ENCODE measurements around the gene ATF7IP2. TPM values are rescaled to one million over a fixed set of nuclear protein-coding genes. Genes with fewer than 3 reads are reported as not detected.
A peak's percentile ranks its signal among the peaks of the same experiment; 100 is the strongest.
"Not testable (repeated sequence)": the region's sequence is repeated elsewhere in the genome, so short reads cannot be mapped to it uniquely, and the experiment has no call there.

ATF7IP2 gene
- total RNA-seq, 2 donors from 2014 or later: 23.0 to 33.2 TPM

DNA sequence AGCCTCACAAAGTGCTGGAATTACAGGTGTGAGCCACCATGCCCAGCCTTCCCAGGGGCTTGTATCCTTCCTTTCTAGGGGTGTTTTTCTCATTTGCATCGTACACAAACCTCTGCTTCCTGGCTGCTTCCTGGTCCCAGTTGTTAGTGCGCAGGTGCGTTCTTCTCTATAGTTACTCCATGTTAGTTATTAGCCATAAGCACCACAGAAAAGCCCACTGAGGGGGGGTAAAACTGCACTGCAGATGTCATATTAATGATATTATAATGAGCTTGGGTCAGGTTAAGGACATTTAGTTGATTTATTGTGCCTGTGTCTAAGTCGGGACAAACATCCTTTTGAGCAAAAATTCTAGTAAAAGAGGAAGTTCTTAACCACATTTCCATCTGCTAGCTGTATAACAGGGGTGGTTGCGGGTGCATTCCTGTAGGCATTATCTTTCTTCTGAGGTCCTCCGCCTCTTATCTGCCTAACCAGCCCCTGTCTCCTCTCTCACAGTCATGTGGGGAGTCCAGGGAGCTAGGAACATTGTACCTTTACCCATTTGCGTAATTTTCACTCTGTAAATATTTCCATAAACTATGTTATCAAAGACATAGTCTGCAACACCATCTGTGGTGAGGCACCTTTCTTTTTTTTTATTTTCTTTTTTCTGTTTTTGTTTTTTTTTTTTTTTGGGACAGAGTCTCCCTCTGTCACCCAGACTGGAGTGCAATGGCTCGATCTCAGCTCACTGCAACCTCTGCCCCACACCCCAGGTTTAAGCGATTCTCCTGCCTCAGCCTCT is 23.6 kb upstream of the ATF7IP2 start:
- no peak for ATAC-seq
- H3K27ac Mint-ChIP-seq: no peak overlapping the region
- H3K4me1 Mint-ChIP-seq (ENCODE audit: low read depth in 2 of 2): peaks cover 5 to 6% of the 10 kb centered on the region in 2 donors
- H3K27me3 Mint-ChIP-seq: peaks cover 6 to 8% of the 10 kb centered on the region in 2 donors
- H3K36me3 Mint-ChIP-seq: no peaks in the 10 kb centered on the region
- DNase-seq (ENCODE audit: low spot score): no peak
- H3K9me3 Mint-ChIP-seq: no peaks in the 10 kb centered on the region
- H3K4me3 Mint-ChIP-seq: peak overlapping the region; percentile 15

DNA sequence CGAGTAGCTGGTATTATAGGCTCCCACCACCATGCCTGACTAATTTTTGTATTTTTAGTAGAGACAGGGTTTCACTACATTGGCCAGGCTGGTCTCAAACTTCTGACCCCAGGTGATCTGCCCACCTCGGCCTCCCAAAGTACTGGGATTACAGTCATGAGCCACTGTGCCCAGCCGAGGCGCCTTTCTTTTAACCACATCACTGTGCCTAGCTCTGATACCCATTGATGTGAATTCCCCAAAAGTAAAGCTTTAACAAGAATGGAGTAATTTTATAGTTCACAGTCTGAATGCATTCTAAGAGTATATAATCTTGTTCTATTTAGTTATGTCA is 23.0 kb upstream of the ATF7IP2 start:
- H3K27ac Mint-ChIP-seq; H3K9me3 Mint-ChIP-seq; H3K36me3 Mint-ChIP-seq; H3K4me1 Mint-ChIP-seq (ENCODE audit: low read depth in 2 of 2); ATAC-seq; H3K4me3 Mint-ChIP-seq; H3K27me3 Mint-ChIP-seq; DNase-seq (ENCODE audit: low spot score): not testable (repeated sequence)

DNA sequence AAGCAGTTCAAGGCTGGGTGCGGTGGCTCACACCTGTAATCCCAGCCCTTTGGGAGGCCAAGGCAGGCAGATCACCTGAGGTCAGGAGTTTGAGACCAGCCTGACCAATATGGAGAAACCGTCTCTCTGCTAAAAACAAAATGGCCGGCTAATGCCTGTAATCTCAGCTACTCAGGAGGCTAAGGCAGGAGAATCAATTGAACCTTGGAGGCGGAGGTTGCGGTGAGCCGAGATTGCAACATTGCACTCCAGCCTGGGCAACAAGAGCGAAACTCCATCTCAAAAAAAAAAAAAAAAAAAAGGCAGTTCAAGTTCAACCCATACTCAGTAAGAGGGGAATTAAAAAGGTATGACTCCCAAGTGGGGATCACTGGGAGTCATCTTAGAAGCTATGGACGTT is 19.2 kb upstream of the ATF7IP2 start:
- H3K4me3 Mint-ChIP-seq; H3K9me3 Mint-ChIP-seq; ATAC-seq; H3K36me3 Mint-ChIP-seq; H3K27ac Mint-ChIP-seq; H3K27me3 Mint-ChIP-seq; H3K4me1 Mint-ChIP-seq (ENCODE audit: low read depth in 2 of 2); DNase-seq (ENCODE audit: low spot score): not testable (repeated sequence)

DNA sequence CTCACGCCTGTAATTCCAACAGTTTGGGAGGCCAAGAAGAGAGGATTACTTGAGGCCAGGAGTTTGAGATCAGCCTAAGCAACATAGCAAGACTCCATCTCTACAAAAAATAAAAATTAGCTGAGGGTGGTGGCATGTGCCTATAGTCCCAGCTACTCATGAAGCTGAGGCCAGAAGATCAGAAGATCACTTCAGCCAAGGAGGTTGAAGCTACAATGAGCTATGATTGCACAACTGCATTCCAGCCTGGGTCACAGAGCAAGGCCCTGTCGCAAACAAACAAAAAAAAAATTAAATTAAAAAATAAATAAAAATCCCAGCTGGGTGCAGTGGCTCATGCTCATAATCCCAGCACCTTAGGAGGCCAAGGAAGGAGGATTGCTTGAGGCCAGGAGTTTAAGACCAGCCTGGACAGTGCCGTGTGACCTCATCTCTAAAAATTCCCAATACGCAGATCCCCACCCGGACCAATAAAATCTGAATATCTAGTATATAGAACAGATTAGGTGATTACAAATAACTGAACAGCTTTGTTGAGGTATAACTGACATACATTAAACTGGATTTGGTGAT is 18.2 kb upstream of the ATF7IP2 start:
- Mint-ChIP-seq H3K4me3 (no peak overlapping the region), H3K27ac (no peak overlapping the region), H3K4me1 (ENCODE audit: low read depth in 2 of 2) (no peaks in the 10 kb centered on the region), H3K9me3 (no peaks in the 10 kb centered on the region), H3K27me3 (no peaks in the 10 kb centered on the region), H3K36me3 (no peaks in the 10 kb centered on the region)
- ATAC-seq: no peak
- no peak for DNase-seq (ENCODE audit: low spot score)

DNA sequence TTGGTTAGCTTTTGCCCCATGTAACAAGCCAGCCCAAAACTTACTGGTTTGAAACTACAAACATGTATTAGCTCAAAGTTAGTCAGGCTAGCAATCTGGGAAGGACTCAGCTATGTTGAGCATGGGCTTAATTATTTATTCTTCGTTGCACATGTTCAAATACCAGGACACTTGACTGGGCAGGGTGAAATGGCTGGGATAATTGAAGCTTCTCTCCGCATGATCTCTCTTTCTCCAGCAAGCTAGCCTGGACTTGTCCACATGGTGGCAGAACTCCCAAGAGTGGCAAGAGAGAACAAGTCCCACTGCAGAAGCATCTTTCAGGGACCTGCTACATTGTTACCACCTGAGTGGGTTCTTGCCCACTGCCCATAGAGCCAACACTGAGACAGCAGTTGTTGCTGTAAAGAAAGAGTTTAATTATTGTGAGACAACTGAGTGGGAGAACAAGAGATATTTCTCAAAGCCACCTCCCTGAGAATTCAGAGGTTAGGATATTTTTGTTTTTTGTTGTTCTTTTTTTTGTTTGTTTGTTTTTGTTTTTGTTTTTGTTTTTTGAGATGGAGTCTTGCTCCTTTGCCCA is 16.8 kb upstream of the ATF7IP2 start:
- no peaks in the 10 kb centered on the region for H3K36me3 Mint-ChIP-seq
- H3K27ac Mint-ChIP-seq: no peak overlapping the region
- H3K4me3 Mint-ChIP-seq: no peak overlapping the region
- H3K9me3 Mint-ChIP-seq: no peaks in the 10 kb centered on the region
- no peaks in the 10 kb centered on the region for H3K27me3 Mint-ChIP-seq
- ATAC-seq (no peak), DNase-seq (ENCODE audit: low spot score) (no peak)
- no peaks in the 10 kb centered on the region for H3K4me1 Mint-ChIP-seq (ENCODE audit: low read depth in 2 of 2)

DNA sequence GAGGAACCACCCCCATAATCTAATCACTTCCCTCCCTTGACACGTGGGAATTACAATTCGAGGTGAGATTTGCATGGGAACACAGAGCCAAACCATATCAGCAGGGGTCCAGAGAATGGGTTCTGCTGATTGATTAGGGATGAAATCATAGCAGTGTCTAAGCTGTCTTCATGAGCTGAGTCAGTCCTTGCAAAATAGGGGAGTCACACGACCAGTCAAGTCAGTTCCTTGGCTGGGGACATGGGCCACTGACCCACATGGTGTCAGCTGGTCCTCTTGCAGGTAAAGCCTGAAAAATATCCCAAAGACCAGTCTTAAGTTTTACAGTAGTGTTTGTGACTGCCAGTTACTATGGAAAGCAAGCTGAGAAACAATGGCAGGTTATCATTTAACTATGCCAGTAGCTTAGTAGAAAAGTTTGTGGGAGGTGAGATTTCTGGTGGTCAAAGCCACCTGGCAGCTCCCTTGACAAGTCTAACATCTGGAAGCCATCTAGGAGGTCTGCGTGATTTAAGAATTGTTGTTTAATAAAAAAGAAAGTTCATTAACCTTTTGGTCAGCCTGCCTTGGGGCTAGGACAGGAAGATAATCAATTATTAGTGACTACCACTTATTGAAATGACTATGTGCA is 15.7 kb upstream of the ATF7IP2 start:
- no peak overlapping the region for H3K4me3 Mint-ChIP-seq
- H3K36me3 Mint-ChIP-seq: no peaks in the 10 kb centered on the region
- peaks cover 0 to 2% of the 10 kb centered on the region in 2 donors for H3K27me3 Mint-ChIP-seq
- ATAC-seq (no peak), DNase-seq (ENCODE audit: low spot score) (no peak)
- no peaks in the 10 kb centered on the region for H3K9me3 Mint-ChIP-seq
- H3K27ac Mint-ChIP-seq: no peak overlapping the region
- no peaks in the 10 kb centered on the region for H3K4me1 Mint-ChIP-seq (ENCODE audit: low read depth in 2 of 2)

DNA sequence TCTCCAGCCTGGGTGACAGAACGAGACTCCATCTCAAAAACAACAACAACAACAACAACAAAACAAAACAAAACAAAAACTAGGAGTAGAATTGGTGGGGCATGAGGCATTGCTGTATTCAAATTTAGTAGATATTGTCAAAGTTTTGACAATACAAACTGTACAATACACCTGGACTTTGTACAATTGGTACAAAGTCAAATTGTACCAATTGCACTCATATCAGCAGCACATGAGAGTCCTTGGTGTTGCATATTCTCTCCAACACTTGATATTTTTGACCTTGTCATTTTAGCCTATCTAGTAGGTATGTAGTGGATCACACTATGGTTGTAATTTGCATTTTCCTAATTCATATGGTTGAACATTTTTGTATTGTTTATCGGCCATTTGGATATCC is 14.3 kb upstream of the ATF7IP2 start:
- Mint-ChIP-seq H3K27ac (no peak overlapping the region), H3K9me3 (no peaks in the 10 kb centered on the region), H3K27me3 (peaks cover 0 to 2% of the 10 kb centered on the region in 2 donors), H3K36me3 (peaks cover 4% of the 10 kb centered on the region), H3K4me1 (ENCODE audit: low read depth in 2 of 2) (no peaks in the 10 kb centered on the region), H3K4me3 (no peak overlapping the region)
- DNase-seq (ENCODE audit: low spot score) (no peak), ATAC-seq (no peak)

DNA sequence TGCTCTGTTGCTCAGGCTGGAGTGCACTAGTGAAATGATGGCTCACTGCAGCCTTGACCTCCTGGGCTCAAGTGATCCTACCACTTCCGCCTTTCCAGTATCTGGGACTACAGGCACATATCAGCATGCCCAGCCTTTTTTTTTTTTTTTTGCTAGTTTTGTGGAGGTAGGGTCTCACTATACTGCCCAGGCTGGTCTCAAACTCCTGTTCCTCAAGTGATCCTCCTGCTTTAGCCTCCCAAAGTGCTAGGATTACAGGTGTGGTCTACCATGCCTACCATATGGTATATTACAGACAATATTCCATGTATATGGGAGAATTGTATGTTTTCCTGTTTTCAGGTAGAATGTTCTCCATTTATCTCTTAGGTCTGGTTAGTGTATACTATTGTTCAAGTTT is 12.3 kb upstream of the ATF7IP2 start:
- ATAC-seq (no peak), DNase-seq (ENCODE audit: low spot score) (no peak)
- Mint-ChIP-seq H3K36me3 (peaks cover 4% of the 10 kb centered on the region), H3K27ac (no peak overlapping the region), H3K27me3 (peaks cover 0 to 2% of the 10 kb centered on the region in 2 donors), H3K9me3 (no peaks in the 10 kb centered on the region), H3K4me1 (ENCODE audit: low read depth in 2 of 2) (no peaks in the 10 kb centered on the region), H3K4me3 (no peak overlapping the region)

DNA sequence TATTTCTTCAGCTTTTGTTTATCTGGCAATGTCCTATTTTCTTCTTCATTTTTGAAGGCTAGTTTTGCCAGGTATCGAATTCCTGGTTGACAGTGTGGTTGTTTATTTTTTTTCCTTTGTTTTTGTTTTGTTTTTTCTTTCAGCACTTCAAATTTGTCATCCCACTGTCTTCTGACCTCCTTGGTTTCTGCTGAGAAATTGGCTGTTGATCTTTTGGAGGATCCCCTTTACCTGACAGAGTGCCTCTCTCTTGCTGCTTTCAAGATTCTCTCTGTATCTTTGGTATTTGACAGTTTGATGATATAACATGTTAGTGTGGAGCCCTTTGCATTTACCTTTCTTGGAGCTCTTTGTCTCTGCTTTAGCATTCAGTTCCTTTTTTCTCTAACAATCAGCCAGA is 9.6 kb upstream of the ATF7IP2 start:
- Mint-ChIP-seq H3K4me1 (ENCODE audit: low read depth in 2 of 2) (no peaks in the 10 kb centered on the region), H3K27me3 (peaks cover 0 to 2% of the 10 kb centered on the region in 2 donors), H3K27ac (no peak overlapping the region), H3K9me3 (no peaks in the 10 kb centered on the region), H3K4me3 (no peak overlapping the region), H3K36me3 (peaks cover 4% of the 10 kb centered on the region)
- no peak for ATAC-seq
- no peak for DNase-seq (ENCODE audit: low spot score)

DNA sequence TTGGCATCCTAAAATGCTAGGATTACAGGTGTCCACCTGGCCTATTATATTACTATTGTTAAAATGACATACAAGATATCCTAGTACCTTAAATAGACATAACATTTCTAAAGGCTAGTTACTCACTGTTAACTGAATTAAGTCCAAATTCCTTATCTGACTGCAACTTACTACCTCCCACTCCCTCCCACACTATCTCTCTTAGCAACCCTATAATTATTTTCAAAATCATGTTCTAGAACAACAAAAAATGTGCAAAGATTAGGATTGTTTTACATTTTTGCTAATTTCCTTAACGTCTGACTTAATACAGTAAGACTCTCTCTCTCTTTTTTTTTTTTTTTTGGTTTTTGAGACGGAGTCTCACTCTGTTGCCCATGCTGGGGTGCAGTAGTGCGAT is 2.2 kb upstream of the ATF7IP2 start:
- Mint-ChIP-seq H3K4me1 (ENCODE audit: low read depth in 2 of 2) (peaks cover 13 to 21% of the 10 kb centered on the region in 2 donors), H3K4me3 (no peak overlapping the region), H3K27ac (no peak overlapping the region), H3K36me3 (peaks cover 14% of the 10 kb centered on the region), H3K9me3 (no peaks in the 10 kb centered on the region), H3K27me3 (no peaks in the 10 kb centered on the region)
- ATAC-seq (no peak), DNase-seq (ENCODE audit: low spot score) (no peak)

DNA sequence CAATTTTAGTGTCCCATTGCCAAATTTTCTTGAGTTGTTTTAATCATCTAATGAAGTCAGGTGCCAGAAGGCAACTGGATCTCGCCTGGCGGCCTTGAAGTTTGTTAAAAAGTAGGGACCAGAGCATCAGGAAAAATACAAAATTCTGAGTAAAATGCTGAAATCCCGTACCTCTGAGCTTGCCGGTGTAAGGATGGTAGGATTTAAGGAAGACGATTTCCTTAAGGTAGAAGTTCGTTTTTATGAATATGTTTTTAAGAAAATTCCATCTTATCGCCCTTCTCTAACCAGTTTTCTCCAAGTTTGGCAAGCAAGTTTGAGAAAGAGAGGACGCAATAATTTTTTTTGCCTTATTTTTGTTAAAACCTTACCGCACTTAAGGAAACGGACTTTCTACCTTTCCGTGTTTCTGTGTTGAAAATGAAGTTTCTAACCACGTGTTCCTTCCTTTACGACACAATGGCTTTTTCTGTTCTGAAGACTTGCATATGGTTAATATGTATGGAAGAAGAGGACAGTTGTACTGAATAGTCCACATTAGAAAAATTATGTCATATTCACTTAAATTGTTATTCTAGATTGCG is 748 bp downstream of the ATF7IP2 start:
- Mint-ChIP-seq H3K27me3 (no peaks in the 10 kb centered on the region), H3K9me3 (no peaks in the 10 kb centered on the region), H3K4me1 (ENCODE audit: low read depth in 2 of 2) (peaks cover 30 to 35% of the 10 kb centered on the region in 2 donors), H3K4me3 (peak overlapping the region; percentile 90), H3K36me3 (peaks cover 14% of the 10 kb centered on the region), H3K27ac (peak overlapping the region; percentile 92 to 95)
- ATAC-seq (no peak), DNase-seq (ENCODE audit: low spot score) (no peak)

DNA sequence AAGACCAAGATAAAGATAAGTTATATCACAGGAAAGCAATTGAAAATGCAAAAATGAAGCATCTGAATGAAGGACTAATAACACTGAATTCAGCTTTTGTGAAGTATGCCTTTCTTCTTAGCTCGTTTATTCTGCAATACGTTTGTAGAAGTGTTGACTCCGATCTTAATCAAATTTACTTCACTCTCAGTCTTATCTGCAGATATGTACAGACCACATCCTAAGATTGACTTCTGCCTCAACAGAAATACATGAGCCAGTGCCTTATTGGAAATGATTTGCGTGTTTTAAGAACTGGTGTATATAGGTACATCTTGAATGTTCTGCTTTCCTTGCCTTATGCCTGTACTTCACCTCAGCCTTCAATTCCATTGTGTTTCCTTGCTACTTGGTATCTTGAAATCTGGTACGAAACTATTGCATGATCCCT is 1.3 kb downstream of the ATF7IP2 start:
- H3K9me3 Mint-ChIP-seq: no peaks in the 10 kb centered on the region
- peaks cover 30 to 35% of the 10 kb centered on the region in 2 donors for H3K4me1 Mint-ChIP-seq (ENCODE audit: low read depth in 2 of 2)
- H3K36me3 Mint-ChIP-seq: peaks cover 14% of the 10 kb centered on the region
- H3K4me3 Mint-ChIP-seq: peak overlapping the region; percentile 90
- no peak for DNase-seq (ENCODE audit: low spot score)
- ATAC-seq: no peak
- peak overlapping the region; percentile 92 to 95 for H3K27ac Mint-ChIP-seq
- no peaks in the 10 kb centered on the region for H3K27me3 Mint-ChIP-seq

DNA sequence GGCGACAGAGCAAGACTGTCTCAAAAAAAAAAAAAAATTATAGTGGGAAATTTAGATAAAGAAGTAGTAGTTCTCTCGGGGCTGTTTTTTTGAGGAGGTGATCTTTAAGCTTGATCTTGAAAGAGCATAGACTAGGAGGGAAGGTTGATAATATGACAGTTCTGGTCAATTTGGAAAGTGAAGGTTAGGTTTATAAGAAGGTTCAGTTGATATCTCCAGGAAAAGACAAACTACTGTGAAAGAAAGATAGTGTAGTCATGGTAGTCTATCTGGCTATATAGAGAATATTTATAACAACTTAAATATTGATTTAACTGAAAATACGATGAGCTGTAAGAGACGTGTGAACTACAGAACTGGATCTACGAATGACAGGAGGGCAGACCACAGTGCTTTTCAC is 3.1 kb downstream of the ATF7IP2 start:
- ATAC-seq: no peak
- H3K27me3 Mint-ChIP-seq: no peaks in the 10 kb centered on the region
- H3K4me1 Mint-ChIP-seq (ENCODE audit: low read depth in 2 of 2): peaks cover 34 to 36% of the 10 kb centered on the region in 2 donors
- no peaks in the 10 kb centered on the region for H3K9me3 Mint-ChIP-seq
- no peak for DNase-seq (ENCODE audit: low spot score)
- H3K4me3 Mint-ChIP-seq: peak overlapping the region; percentile 3
- H3K27ac Mint-ChIP-seq: peak overlapping the region in 1 of 2 donors; percentile 58
- H3K36me3 Mint-ChIP-seq: peaks cover 14% of the 10 kb centered on the region

DNA sequence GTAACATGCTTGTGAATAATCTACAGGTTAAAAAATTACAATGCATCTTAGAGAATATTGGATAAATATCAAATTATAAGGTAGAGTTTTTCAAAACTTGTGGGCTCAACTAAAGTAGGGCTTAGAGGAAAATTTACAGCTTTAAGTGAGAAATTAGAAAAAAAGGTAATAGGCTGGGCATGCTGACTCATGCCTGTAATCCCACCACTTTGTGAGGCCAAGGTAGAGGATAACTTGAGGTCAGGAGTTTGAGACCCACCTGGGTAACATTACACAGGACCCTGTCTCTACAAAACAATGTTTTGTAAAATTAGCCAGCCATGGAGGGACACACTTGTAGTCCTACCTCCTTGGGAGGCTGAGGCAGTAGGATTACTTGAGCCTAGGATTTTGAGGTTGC is 4.5 kb downstream of the ATF7IP2 start:
- Mint-ChIP-seq H3K27me3 (no peaks in the 10 kb centered on the region), H3K27ac (no peak overlapping the region), H3K36me3 (peaks cover 14% of the 10 kb centered on the region), H3K9me3 (no peaks in the 10 kb centered on the region), H3K4me3 (no peak overlapping the region), H3K4me1 (ENCODE audit: low read depth in 2 of 2) (peaks cover 38 to 40% of the 10 kb centered on the region in 2 donors)
- ATAC-seq (no peak), DNase-seq (ENCODE audit: low spot score) (no peak)
